G401 (cell line): Measurements from ENCODE around the gene ATG5. TPM values are rescaled to one million over a fixed set of nuclear protein-coding genes. Genes with fewer than 3 reads are reported as not detected.
"Not testable (repeated sequence)": the region's sequence is repeated elsewhere in the genome, so short reads cannot be mapped to it uniquely, and the experiment has no call there.

Experiments used
- DNase-seq: peaks from one replicate; pipeline ENCODE4 v3.0.0-alpha.2; 2015; ENCODE audit warnings: low spot score
- in situ Hi-C: cut with HindIII; loops from 2 replicates; pipeline ENCODE4 v1.10.0; 2016; ENCODE audit warnings: low sequenced_read_pairs, mixed read lengths
- total RNA-seq: library from RNA; depleted of rRNA; stranded (reverse); fragments of >200 nt; shearing (Covaris generic); gene quantifications from 2 replicates; pipeline ENCODE4 v1.2.3, GENCODE V29; 2014

The ATG5 gene
- total RNA-seq, 1 experiment from 2014 or later, result 40.8 TPM

GRCh38 chr6:106269268-106269919, 56.2 kb downstream of the ATG5 start:
- in situ Hi-C loops, DNase-seq: not testable (repeated sequence)

- in situ Hi-C loops, DNase-seq: not testable (repeated sequence)
Observed at GRCh38 chr6:106268500-106268899, 57.1 kb downstream of the ATG5 start.

GRCh38 chr6:106264433-106264832, 61.1 kb downstream of the ATG5 start:
- DNase-seq, in situ Hi-C loops: not testable (repeated sequence)

- in situ Hi-C loops, DNase-seq: not testable (repeated sequence)
Observed at GRCh38 chr6:106259748-106260147, 65.8 kb downstream of the ATG5 start.

GRCh38 chr6:106258726-106259125, 66.8 kb downstream of the ATG5 start:
- in situ Hi-C loops, result no loop called here

GRCh38 chr6:106257195-106257594, 68.4 kb downstream of the ATG5 start:
- in situ Hi-C loops, result no loop called here
- DNase-seq, result no peak

More at GRCh38 chr6:106258726-106259125, 66.8 kb downstream of the ATG5 start:
- no peak for DNase-seq

GRCh38 chr6:106256201-106256968, 69.2 kb downstream of the ATG5 start:
- no peak for DNase-seq
- in situ Hi-C loops, result no loop called here

- in situ Hi-C loops, result no loop called here
- no peak for DNase-seq
Observed at GRCh38 chr6:106255306-106255705, 70.3 kb downstream of the ATG5 start.

GRCh38 chr6:106254636-106255035, 70.9 kb downstream of the ATG5 start:
- DNase-seq, result no peak
- in situ Hi-C loops, result no loop called here

GRCh38 chr6:106253731-106254130, 71.8 kb downstream of the ATG5 start:
- in situ Hi-C loops, result no loop called here
- DNase-seq, result no peak

GRCh38 chr6:106253172-106253571, 72.4 kb downstream of the ATG5 start:
- peak; percentile 34 for DNase-seq
- in situ Hi-C loops, result no loop called here

GRCh38 chr6:106252687-106253086, 72.9 kb downstream of the ATG5 start:
- in situ Hi-C loops, result no loop called here
- DNase-seq, result peak; percentile 35

GRCh38 chr6:106251531-106252255, 73.9 kb downstream of the ATG5 start:
- DNase-seq, in situ Hi-C loops: not testable (repeated sequence)

GRCh38 chr6:106250953-106251352, 74.6 kb downstream of the ATG5 start:
- no peak for DNase-seq
- in situ Hi-C loops, result no loop called here

GRCh38 chr6:106249658-106250057, 75.9 kb downstream of the ATG5 start:
- DNase-seq, result no peak
- in situ Hi-C loops, result no loop called here

GRCh38 chr6:106247733-106248132, 77.8 kb downstream of the ATG5 start:
- in situ Hi-C loops, result no loop called here
- no peak for DNase-seq

GRCh38 chr6:106247293-106247692, 78.3 kb downstream of the ATG5 start:
- in situ Hi-C loops, result no loop called here

GRCh38 chr6:106244931-106245330, 80.6 kb downstream of the ATG5 start:
- no peak for DNase-seq
- in situ Hi-C loops, result no loop called here

More at GRCh38 chr6:106247293-106247692, 78.3 kb downstream of the ATG5 start:
- DNase-seq, result no peak

GRCh38 chr6:106244521-106244920, 81.0 kb downstream of the ATG5 start:
- no peak for DNase-seq
- in situ Hi-C loops, result no loop called here

- in situ Hi-C loops, result no loop called here
- no peak for DNase-seq
Observed at GRCh38 chr6:106243261-106243660, 82.3 kb downstream of the ATG5 start.
